Right lobe of liver (tissue), 6 donors: Measurements from ENCODE around the gene SEZ6. TPM values are rescaled to one million over a fixed set of nuclear protein-coding genes. Genes with fewer than 3 reads are reported as not detected.

Experiments
- ATAC-seq, 4 donors: fragments of 200-7000 bp; cut with Tn5 transposase; one replicate each; pipeline ENCODE4 v1.9.1; 2020; ENCODE audit warnings: mild to moderate bottlenecking in 4 of 4, moderate library complexity in 4 of 4
- DNase-seq, 3 donors: peaks; one replicate each; pipeline ENCODE4 v3.0.0-alpha.2; 2020
- H3K27ac ChIP-seq, 3 donors: fragments of 200-600 bp; one replicate each; pipeline ENCODE4 v1.8.0; 2022
- H3K27me3 ChIP-seq, 2 donors: fragments of 200-600 bp; one replicate each; pipeline ENCODE4 v1.8.0; 2022
- H3K36me3 ChIP-seq, 4 donors: fragments of 200-600 bp; sonication (generic) in 1 of 4; one replicate each; pipeline versions ENCODE4 v1.5.1 to v1.8.0; 2017 to 2022; ENCODE audit warnings: control low read depth in 1 of 4
- H3K4me1 ChIP-seq, 4 donors: fragments of 200-600 bp; sonication (generic) in 1 of 4; one replicate each; pipeline versions ENCODE4 v1.5.1 to v1.8.0; 2017 to 2022; ENCODE audit warnings: control low read depth in 1 of 4
- H3K4me3 ChIP-seq, 3 donors: fragments of 200-600 bp; one replicate each; pipeline ENCODE4 v1.8.0; 2022
- H3K9me3 ChIP-seq, 4 donors: fragments of 200-600 bp; sonication (generic) in 1 of 4; one replicate each; pipeline versions ENCODE4 v1.5.1 to v1.8.0; 2017 to 2022; ENCODE audit warnings: control low read depth in 1 of 4
- POLR2A ChIP-seq: fragments of 450-650 bp; IDR thresholded peaks from one replicate; pipeline ENCODE4 v1.6.1; 2017; ENCODE audit warnings: antibody characterized with exemption, mild to moderate bottlenecking
- WGBS: methylation state at CpG from one replicate; pipeline ENCODE4 v1.1.6; 2018; ENCODE audit warnings: low coverage, low lambda C conversion rate; ENCODE audit not compliant: insufficient coverage; ENCODE audit errors: missing lambda C conversion rate; 5-methylcytosine and 5-hydroxymethylcytosine counted together
- intact Hi-C, 2 donors: fragments of 100-400 bp; cut with DNase I; formaldehyde crosslinking; loops; one replicate each; pipeline versions ENCODE4 v1.11.2 to v1.14.1; 2022
- total RNA-seq, 6 experiments: library from RNA; depleted of rRNA in 2 of 6; stranded (reverse); fragments of >200 nt in 2 of 6; fragmentation: NEBNext Ultra II Directional in 3 of 6; extraction: Animal tissue kit (Norgen Biotek cat#: 25700) in 3 of 6; gene quantifications; one replicate each; pipeline versions ENCODE4 v1.1.0 to v1.2.4, GENCODE V29; 2016 to 2023
- TF ChIP-seq, protein P1 (sequence below), 4 donors: fragments of 200-600 bp in 3 of 4; fragments of 450-650 bp in 1 of 4; IDR thresholded peaks; one replicate each; pipeline versions ENCODE4 v1.5.1 to v1.8.0; 2016 to 2022; ENCODE audit warnings: antibody characterized with exemption in 4 of 4, mild to moderate bottlenecking in 2 of 4
- donor health status: DM: no; HTN: yes; CAD: no.
- donor health status: DM: no; HTN: no; CAD: no.
- donor health status: DM: no; HTN: no; CAD: no.
- donor health status: DM: no; HTN: yes; CAD: no.
- donor health status: DM: no; HTN: yes; CAD: no.

The SEZ6 gene
- total RNA-seq, 6 experiments from 2014 or later = not detected

- no peaks in the 10 kb centered on the region for H3K27me3 ChIP-seq
- no peak for ATAC-seq
- WGBS = 47% methylated on average over 15 of the region's 15 CpGs
- H3K36me3 ChIP-seq = no peaks in the 10 kb centered on the region
- no peaks in the 10 kb centered on the region for H3K9me3 ChIP-seq
- no peak for DNase-seq
- TF ChIP-seq, protein P1, sequence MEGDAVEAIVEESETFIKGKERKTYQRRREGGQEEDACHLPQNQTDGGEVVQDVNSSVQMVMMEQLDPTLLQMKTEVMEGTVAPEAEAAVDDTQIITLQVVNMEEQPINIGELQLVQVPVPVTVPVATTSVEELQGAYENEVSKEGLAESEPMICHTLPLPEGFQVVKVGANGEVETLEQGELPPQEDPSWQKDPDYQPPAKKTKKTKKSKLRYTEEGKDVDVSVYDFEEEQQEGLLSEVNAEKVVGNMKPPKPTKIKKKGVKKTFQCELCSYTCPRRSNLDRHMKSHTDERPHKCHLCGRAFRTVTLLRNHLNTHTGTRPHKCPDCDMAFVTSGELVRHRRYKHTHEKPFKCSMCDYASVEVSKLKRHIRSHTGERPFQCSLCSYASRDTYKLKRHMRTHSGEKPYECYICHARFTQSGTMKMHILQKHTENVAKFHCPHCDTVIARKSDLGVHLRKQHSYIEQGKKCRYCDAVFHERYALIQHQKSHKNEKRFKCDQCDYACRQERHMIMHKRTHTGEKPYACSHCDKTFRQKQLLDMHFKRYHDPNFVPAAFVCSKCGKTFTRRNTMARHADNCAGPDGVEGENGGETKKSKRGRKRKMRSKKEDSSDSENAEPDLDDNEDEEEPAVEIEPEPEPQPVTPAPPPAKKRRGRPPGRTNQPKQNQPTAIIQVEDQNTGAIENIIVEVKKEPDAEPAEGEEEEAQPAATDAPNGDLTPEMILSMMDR (IDR thresholded peaks at IDR 0.05) = no peak
- TF ChIP-seq POLR2A = no peak
- intact Hi-C loops = no loop called here
- H3K4me3 ChIP-seq = no peak overlapping the region
- no peak overlapping the region for H3K27ac ChIP-seq
- H3K4me1 ChIP-seq = peaks cover 0 to 11% (median 5%) of the 10 kb centered on the region in 4 donors
These were observed 32.4 kb upstream of the SEZ6 start for GRCh38 chr17:29038085-29038795.

DNA sequence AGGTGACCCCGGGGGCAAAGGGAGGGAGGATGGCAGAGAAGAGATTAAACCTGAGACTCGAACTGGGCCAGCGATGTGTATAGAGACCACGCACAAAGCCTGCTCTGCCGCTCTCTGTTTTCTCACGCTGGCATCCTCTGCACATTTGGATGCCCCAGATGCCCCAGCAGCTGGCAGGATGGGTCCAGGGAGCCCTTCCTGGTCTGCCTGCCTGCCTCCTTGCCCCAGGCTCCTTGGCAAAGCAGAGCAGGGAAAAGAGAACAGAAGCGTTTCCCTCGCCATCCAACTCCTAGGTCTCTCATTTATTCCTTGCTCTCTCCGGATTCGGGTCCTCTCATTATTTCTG lies 31.9 kb upstream of the SEZ6 start:
- intact Hi-C loops = no loop called here
- Histone ChIP-seq H3K36me3 (no peaks in the 10 kb centered on the region), H3K4me1 (peaks cover 0 to 9% (median 4%) of the 10 kb centered on the region in 4 donors), H3K27me3 (no peaks in the 10 kb centered on the region), H3K9me3 (no peaks in the 10 kb centered on the region), H3K27ac (no peak overlapping the region), H3K4me3 (no peak overlapping the region)
- no peak for TF ChIP-seq POLR2A
- TF ChIP-seq, protein P1 (IDR thresholded peaks at IDR 0.05) = no peak
- WGBS = 77% methylated on average over 4 of the region's 10 CpGs
- ATAC-seq = no peak
- DNase-seq = no peak

DNA sequence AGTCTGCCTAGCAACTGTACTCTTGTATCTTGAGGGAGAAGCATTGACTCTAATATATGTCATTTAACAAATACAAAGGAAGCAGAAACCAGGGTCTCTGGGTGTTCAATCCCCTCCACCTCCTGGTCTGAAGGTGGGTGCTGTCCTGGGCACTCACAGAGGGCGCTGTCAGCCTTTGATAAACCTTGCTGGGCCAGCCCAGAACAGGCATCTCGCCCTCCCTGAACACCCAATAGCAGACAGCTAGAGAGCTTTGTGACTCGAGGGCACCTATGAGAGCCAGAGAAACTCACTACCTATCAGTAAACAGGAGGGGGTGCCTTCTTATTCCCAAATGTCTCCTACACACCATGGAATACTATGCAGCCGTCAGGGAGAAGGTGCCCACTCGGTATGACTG lies 30.8 kb upstream of the SEZ6 start:
- Histone ChIP-seq H3K4me3 (no peak overlapping the region), H3K36me3 (no peaks in the 10 kb centered on the region), H3K27me3 (no peaks in the 10 kb centered on the region), H3K9me3 (no peaks in the 10 kb centered on the region), H3K27ac (no peak overlapping the region), H3K4me1 (no peaks in the 10 kb centered on the region)
- ATAC-seq = peak in 3 of 4 donors; percentile 20 to 36 (median 33)
- 61% methylated on average over 4 of the region's 5 CpGs for WGBS
- TF ChIP-seq POLR2A = no peak
- TF ChIP-seq, protein P1 (IDR thresholded peaks at IDR 0.05) = no peak
- no peak for DNase-seq
- intact Hi-C loops = no loop called here

- ATAC-seq = no peak
- no peak for DNase-seq
- Histone ChIP-seq H3K27me3 (no peaks in the 10 kb centered on the region), H3K27ac (no peak overlapping the region), H3K36me3 (no peaks in the 10 kb centered on the region), H3K9me3 (no peaks in the 10 kb centered on the region), H3K4me1 (no peaks in the 10 kb centered on the region), H3K4me3 (no peak overlapping the region)
- TF ChIP-seq, protein P1 (IDR thresholded peaks at IDR 0.05) = no peak
- TF ChIP-seq POLR2A = no peak
- intact Hi-C loops = no loop called here
- 50% methylated on average over 1 of the region's 1 CpG for WGBS
These were observed 28.7 kb upstream of the SEZ6 start for GRCh38 chr17:29034510-29034909.

- intact Hi-C loops = no loop called here
- DNase-seq (no peak), ATAC-seq (no peak)
- no peak overlapping the region for H3K4me3 ChIP-seq
- TF ChIP-seq, protein P1 (IDR thresholded peaks at IDR 0.05) = no peak
- TF ChIP-seq POLR2A = no peak
- H3K27ac ChIP-seq = no peak overlapping the region
- no peaks in the 10 kb centered on the region for H3K36me3 ChIP-seq
- no peaks in the 10 kb centered on the region for H3K9me3 ChIP-seq
- H3K4me1 ChIP-seq = no peaks in the 10 kb centered on the region
- WGBS = 41% methylated on average over 5 of the region's 6 CpGs
- no peaks in the 10 kb centered on the region for H3K27me3 ChIP-seq
These were observed 27.0 kb upstream of the SEZ6 start for GRCh38 chr17:29032857-29033197.
